LNCAP (cell line): ENCODE results near the gene GPSM1.

Source experiments
- TF ChIP-seq, protein P1 (sequence below): fragments of 450-650 bp; IDR thresholded peaks from 2 replicates; pipeline ENCODE4 v1.5.1; 2017; ENCODE audit warnings: mild to moderate bottlenecking

Gene GPSM1

GRCh38 chr9:136364942-136365774, 37.8 kb downstream of the GPSM1 start:
- TF ChIP-seq, protein P1, sequence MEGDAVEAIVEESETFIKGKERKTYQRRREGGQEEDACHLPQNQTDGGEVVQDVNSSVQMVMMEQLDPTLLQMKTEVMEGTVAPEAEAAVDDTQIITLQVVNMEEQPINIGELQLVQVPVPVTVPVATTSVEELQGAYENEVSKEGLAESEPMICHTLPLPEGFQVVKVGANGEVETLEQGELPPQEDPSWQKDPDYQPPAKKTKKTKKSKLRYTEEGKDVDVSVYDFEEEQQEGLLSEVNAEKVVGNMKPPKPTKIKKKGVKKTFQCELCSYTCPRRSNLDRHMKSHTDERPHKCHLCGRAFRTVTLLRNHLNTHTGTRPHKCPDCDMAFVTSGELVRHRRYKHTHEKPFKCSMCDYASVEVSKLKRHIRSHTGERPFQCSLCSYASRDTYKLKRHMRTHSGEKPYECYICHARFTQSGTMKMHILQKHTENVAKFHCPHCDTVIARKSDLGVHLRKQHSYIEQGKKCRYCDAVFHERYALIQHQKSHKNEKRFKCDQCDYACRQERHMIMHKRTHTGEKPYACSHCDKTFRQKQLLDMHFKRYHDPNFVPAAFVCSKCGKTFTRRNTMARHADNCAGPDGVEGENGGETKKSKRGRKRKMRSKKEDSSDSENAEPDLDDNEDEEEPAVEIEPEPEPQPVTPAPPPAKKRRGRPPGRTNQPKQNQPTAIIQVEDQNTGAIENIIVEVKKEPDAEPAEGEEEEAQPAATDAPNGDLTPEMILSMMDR = no peak

DNA sequence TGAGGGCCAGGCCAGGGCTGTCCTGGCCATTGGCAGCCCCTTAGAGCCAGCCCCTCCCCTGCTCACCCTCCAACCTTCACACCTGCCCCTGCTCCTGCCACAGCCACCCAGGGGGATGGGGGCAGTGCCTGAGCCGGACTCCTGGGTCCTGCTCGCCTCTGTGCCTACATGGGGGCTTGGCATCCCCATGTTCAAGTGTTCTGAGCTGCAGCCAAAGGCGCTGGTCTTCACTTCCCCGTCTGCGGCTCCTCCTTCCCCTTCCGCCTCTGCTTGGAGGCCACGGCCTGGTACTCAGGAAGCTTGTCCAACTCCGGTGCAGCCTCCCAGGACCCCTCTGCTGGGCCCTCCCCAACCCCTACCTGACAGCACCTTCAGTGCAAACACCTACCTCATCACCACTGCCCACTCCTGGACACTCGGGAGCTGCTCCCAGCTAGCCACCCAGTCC, 38.5 kb downstream of the GPSM1 start:
- TF ChIP-seq, protein P1 = no peak

- TF ChIP-seq, protein P1 = no peak
These were observed 39.5 kb downstream of the GPSM1 start for GRCh38 chr9:136366826-136367225.

DNA sequence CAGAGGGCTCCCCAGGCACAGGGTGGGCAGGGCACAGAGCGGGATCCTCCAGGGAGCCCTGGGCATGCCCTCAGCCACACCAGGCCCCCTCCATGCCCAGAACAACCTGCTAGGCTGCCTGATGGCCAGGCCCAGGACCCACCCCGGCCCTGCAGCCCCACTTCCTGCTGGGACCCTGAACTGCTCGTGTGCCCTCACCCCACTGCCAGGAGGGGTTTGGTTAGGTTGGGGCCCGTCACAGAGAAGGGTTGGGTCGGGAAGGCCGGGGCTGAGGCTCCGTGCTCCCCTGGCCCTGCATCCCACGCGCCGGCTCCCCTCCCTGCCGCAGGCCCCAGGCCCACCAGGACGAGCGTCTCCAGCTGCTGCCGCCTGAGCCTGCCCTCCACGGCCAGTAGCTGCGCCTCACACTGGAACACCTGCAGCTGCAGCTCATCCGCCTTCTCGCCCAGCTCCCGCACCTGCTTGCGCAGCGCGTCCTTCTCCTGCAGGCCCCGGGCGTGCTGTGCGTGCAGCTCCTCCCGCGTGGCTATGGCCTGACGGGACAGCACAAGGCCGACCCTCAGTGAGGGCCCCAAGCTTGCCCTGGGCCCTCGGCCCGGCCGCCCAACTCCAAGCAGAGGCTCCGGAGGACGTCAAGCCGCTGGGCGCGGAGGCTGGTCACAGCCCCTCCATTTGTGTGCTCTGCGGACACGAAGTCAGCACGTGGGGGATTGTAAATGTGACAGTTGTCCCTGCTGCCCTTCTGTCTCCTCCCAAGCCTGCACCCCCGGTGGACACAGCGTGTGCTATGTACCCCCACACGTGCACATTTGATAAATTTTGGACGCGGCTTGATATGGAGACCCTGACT, 40.2 kb downstream of the GPSM1 start:
- TF ChIP-seq, protein P1 = no peak

DNA sequence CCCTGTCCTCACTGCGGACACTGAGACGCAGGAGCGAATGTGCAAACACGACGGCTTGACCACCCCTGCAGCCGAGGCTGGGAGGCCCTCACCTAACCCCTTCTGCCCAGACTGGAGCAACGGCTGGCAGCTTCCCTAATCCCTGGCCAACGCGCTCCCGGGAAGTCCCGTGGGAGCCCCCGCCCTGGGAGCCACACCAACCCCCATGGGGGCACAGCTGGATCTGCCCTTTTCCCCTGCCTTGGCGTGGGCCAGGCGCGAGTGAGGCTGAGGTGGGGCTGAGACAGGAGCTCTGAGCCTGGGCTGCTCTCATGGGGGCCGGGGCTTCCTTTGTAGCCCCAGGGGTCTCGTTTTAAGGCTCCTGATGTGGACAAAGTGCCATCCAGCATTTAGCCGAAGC, 40.9 kb downstream of the GPSM1 start:
- TF ChIP-seq, protein P1 = no peak

DNA sequence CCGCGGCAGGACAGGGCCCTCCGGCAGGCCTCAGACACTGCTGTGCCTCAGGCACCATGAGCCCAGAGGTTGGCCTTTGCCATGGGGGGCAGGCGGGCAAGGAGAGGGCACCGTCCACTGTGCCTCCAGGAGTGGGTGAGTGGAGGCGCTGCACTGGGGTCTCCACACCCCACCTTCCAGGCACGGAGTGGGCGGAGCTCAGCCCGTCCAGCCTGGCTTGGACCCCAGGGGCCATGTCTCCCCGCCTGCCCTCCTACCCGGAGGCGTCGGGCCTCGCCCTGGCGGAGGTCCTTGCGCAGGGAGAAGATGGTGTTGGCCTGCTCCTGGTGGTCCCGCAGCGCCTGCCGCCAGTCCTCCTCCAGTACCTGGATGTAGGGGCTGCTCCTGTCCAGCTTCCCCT, 42.7 kb downstream of the GPSM1 start:
- TF ChIP-seq, protein P1 = no peak

DNA sequence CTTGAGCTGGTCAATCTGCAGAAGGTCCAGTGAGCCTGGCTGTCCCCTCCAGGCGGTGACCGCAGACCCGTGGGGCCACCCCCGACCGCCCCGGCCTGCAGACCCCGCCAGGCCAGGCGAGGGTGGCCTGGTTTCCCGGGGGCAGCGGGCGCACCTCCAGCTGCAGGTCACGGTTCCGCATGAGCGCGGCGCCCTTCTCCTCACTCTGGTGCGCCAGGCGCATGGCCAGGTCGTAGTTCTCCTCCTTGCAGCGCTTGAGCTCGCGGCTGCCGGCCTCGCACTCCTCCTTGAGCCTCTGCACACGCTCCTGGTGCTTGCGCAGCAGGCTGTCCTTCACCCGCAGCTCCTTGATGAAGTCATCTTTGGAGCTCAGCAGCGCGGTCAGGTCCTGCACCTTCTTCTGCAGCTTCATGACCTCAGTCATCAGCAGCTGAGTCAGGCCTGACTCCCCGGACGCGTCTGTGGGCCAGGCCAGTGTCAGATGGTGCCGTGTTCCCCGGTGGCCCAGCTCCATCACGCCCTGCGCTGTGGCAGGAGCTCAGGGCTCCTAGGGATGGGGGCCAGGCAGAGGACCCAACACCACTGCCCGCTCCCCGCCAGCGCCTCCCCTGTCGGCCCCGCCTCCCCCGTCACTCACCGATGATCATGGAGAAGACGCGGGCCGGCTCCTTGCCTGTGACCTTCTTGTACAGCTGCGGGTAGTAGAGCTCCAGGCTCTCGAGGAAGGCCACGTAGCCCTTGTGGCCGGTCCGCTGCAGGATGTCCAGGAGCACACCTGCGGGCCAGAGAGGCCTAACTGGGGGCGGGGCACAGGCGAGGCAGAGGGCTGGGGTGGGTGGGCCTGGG, 43.6 kb downstream of the GPSM1 start:
- TF ChIP-seq, protein P1 = no peak
